Muscle of arm (tissue), 12 donors: ENCODE measurements around the gene MICOS13. TPM values are rescaled to one million over a fixed set of nuclear protein-coding genes. Genes with fewer than 3 reads are reported as not detected.
"Not testable (repeated sequence)": the region's sequence is repeated elsewhere in the genome, so short reads cannot be mapped to it uniquely, and the experiment has no call there.

Experiments
- DNase-seq: peaks from one replicate; pipeline ENCODE4 v3.0.0-alpha.2; 2013
- polyA plus RNA-seq, 12 donors: library from polyadenylated mRNA; unstranded; fragments of 120-200 nt; gene quantifications; one replicate each; pipeline ENCODE4 v1.2.1, GENCODE V29; 2013; ENCODE audit not compliant: insufficient read length in 12 of 12

Gene MICOS13
- polyA plus RNA-seq, 12 donors = 58.2 to 116 (median 68.2) TPM; not detected in 1

GRCh38 chr19:5690955-5691821 is 10.9 kb upstream of the MICOS13 start:
- DNase-seq = peak; percentile 66

- peak; percentile 99 for DNase-seq
Observed at GRCh38 chr19:5690125-5690954, 10.0 kb upstream of the MICOS13 start, which contains the start of gene RPL36. RPL36 (plus strand) TSS chr19:5690295; CDS start chr19:5690508, 213 bp downstream.

GRCh38 chr19:5688262-5688881 is 8.1 kb upstream of the MICOS13 start:
- DNase-seq = not testable (repeated sequence)

- no peak for DNase-seq
Observed at GRCh38 chr19:5687360-5688198, 7.3 kb upstream of the MICOS13 start.

- peak; percentile 93 for DNase-seq
Observed at GRCh38 chr19:5686647-5687359, 6.5 kb upstream of the MICOS13 start.

GRCh38 chr19:5686326-5686646 is 6.0 kb upstream of the MICOS13 start:
- no peak for DNase-seq

GRCh38 chr19:5684694-5685430 is 4.5 kb upstream of the MICOS13 start:
- DNase-seq = no peak

- DNase-seq = no peak
Observed at GRCh38 chr19:5683177-5683886, 3.0 kb upstream of the MICOS13 start.

- no peak for DNase-seq
Observed at GRCh38 chr19:5682107-5682482, 1.8 kb upstream of the MICOS13 start.

GRCh38 chr19:5681391-5682106 is 1.2 kb upstream of the MICOS13 start:
- DNase-seq = no peak

GRCh38 chr19:5680084-5680436 is 256 bp downstream of the MICOS13 start:
- peak; percentile 27 for DNase-seq

GRCh38 chr19:5679289-5680083 is 830 bp downstream of the MICOS13 start:
- DNase-seq = no peak

- no peak for DNase-seq
Observed at GRCh38 chr19:5678071-5678718, 2.1 kb downstream of the MICOS13 start.

- DNase-seq = no peak
Observed at GRCh38 chr19:5677580-5677979, 2.7 kb downstream of the MICOS13 start.

GRCh38 chr19:5677136-5677535 is 3.2 kb downstream of the MICOS13 start:
- no peak for DNase-seq

GRCh38 chr19:5676772-5677105 is 3.6 kb downstream of the MICOS13 start:
- peak; percentile 39 for DNase-seq

- peak; percentile 57 for DNase-seq
Observed at GRCh38 chr19:5676105-5676771, 4.1 kb downstream of the MICOS13 start.
